H1 (cell line): ENCODE measurements around the gene SEMA6A. TPM values are rescaled to one million over a fixed set of nuclear protein-coding genes. Genes with fewer than 3 reads are reported as not detected.

Experiments used
- BCL11A ChIP-seq, 2 experiments: IDR thresholded peaks; one replicate each; pipeline ENCODE4 v1.6.1; 2011; ENCODE audit warnings: low read depth in 2 of 2, low read length in 2 of 2, mild to moderate bottlenecking in 2 of 2
- BRCA1 ChIP-seq: IDR thresholded peaks from 2 replicates; pipeline ENCODE4 v1.6.1; 2012; ENCODE audit warnings: low read depth, low read length, improper control_type of control experiment
- CBX8 ChIP-seq: fragments of 300-800, 300-1000 bp; sonication (generic); IDR thresholded peaks from 2 replicates; pipeline ENCODE4 v1.7.1; 2016; ENCODE audit warnings: low read depth, low read length, borderline replicate concordance
- CEBPB ChIP-seq: IDR thresholded peaks from 2 replicates; pipeline ENCODE4 v1.6.1; 2012; ENCODE audit warnings: low read depth, low read length
- CTBP2 ChIP-seq: IDR thresholded peaks from 2 replicates; pipeline ENCODE4 v1.7.0; 2011; ENCODE audit warnings: borderline replicate concordance, mild to moderate bottlenecking, moderate library complexity, mixed read lengths, low read length; ENCODE audit not compliant: insufficient read depth, insufficient read length
- EP300 ChIP-seq, 2 experiments: IDR thresholded peaks; 1 replicate in 1 of 2; 2 replicates in 1 of 2; pipeline ENCODE4 v1.6.1; 2011 to 2012; ENCODE audit warnings: low read depth in 2 of 2, low read length in 2 of 2, mild to moderate bottlenecking in 2 of 2, borderline replicate concordance in 1 of 2, inconsistent platforms in 1 of 2, moderate library complexity in 1 of 2
- JUN ChIP-seq: IDR thresholded peaks from 2 replicates; pipeline ENCODE4 v1.6.1; 2011; ENCODE audit warnings: low read depth, mild to moderate bottlenecking, improper control_type of control experiment, low read length
- JUND ChIP-seq: IDR thresholded peaks from 2 replicates; pipeline ENCODE4 v1.6.1; 2011; ENCODE audit warnings: mild to moderate bottlenecking, improper control_type of control experiment, low read length
- KDM1A ChIP-seq: fragments of 200-600, 300-600 bp; sonication (generic); IDR thresholded peaks from 2 replicates; pipeline ENCODE4 v1.7.1; 2016; ENCODE audit warnings: mild to moderate bottlenecking, low read length, borderline replicate concordance
- KDM4A ChIP-seq: IDR thresholded peaks from one replicate; pipeline ENCODE4 v1.7.1; 2012; ENCODE audit warnings: low read depth, mild to moderate bottlenecking, moderate library complexity, low read length, inconsistent platforms; ENCODE audit not compliant: severe bottlenecking
- KDM5A ChIP-seq: fragments of 200-600 bp; IDR thresholded peaks from 2 replicates; pipeline ENCODE4 v1.7.1; 2012; ENCODE audit warnings: mild to moderate bottlenecking, low read length, inconsistent platforms, mixed read lengths
- NANOG ChIP-seq: IDR thresholded peaks from 2 replicates; pipeline ENCODE4 v1.6.1; 2011; ENCODE audit warnings: low read length, low read depth, mild to moderate bottlenecking, inconsistent platforms; ENCODE audit not compliant: insufficient read depth, poor library complexity, severe bottlenecking
- NRF1 ChIP-seq: IDR thresholded peaks from 2 replicates; pipeline ENCODE4 v1.6.1; 2011; ENCODE audit warnings: mild to moderate bottlenecking, low read depth, low read length, improper control_type of control experiment
- POLR2AphosphoS5 ChIP-seq: IDR thresholded peaks from 2 replicates; pipeline ENCODE4 v1.6.1; 2011; ENCODE audit warnings: low read depth, low read length
- POU5F1 ChIP-seq: IDR thresholded peaks from 2 replicates; pipeline ENCODE4 v1.6.1; 2011; ENCODE audit warnings: low read depth, mild to moderate bottlenecking, low read length, moderate library complexity
- RBBP5 ChIP-seq: IDR thresholded peaks from 2 replicates; pipeline ENCODE4 v1.7.1; 2012; ENCODE audit warnings: low read depth, mild to moderate bottlenecking, inconsistent platforms, low read length, moderate library complexity, borderline replicate concordance
- RNF2 ChIP-seq: fragments of 200-900, 300-1000 bp; sonication (generic); IDR thresholded peaks from 2 replicates; pipeline ENCODE4 v1.7.1; 2016; ENCODE audit warnings: borderline replicate concordance, low read depth, mild to moderate bottlenecking, antibody characterized with exemption, low read length; ENCODE audit not compliant: poor library complexity, severe bottlenecking; ENCODE audit errors: missing control alignments
- SIRT6 ChIP-seq: IDR thresholded peaks from one replicate; pipeline ENCODE4 v1.7.1; 2012; ENCODE audit warnings: low read length, inconsistent platforms
- SIX5 ChIP-seq: IDR thresholded peaks from 2 replicates; pipeline ENCODE4 v1.6.1; 2011; ENCODE audit warnings: mild to moderate bottlenecking, low read depth, low read length
- SRF ChIP-seq: IDR thresholded peaks from 2 replicates; pipeline ENCODE4 v1.6.1; 2011; ENCODE audit warnings: mild to moderate bottlenecking, low read depth, low read length, moderate library complexity
- TBP ChIP-seq: IDR thresholded peaks from 2 replicates; pipeline ENCODE4 v1.6.1; 2011; ENCODE audit warnings: low read depth, low read length, improper control_type of control experiment
- TEAD4 ChIP-seq: IDR thresholded peaks from 2 replicates; pipeline ENCODE4 v1.6.1; 2012; ENCODE audit warnings: low read depth, low read length, inconsistent platforms, mixed read lengths
- ZNF274 ChIP-seq: IDR thresholded peaks from 2 replicates; pipeline ENCODE4 v1.7.0; 2012; ENCODE audit warnings: low read length, borderline replicate concordance; ENCODE audit errors: extremely low read depth
- polyA plus RNA-seq, 7 experiments: library from polyadenylated mRNA; depleted of rRNA in 3 of 7; stranded (reverse) in 5 of 7; unstranded in 2 of 7; fragments of >200 nt in 5 of 7; fragments of 200-250 nt in 2 of 7; gene quantifications; 1 replicate in 5 of 7; 2 replicates in 1 of 7; 4 replicates in 1 of 7; pipeline versions ENCODE4 v1.2.1 to v1.2.3, GENCODE V29; 2011 to 2013; ENCODE audit warnings: missing spikeins in 2 of 7, mixed read lengths in 2 of 7
- total RNA-seq: library from RNA; stranded (reverse); fragmentation: NEBNext Ultra II Directional; extraction: Animal tissue kit (Norgen Biotek cat#: 25700); gene quantifications from 2 replicates; pipeline ENCODE4 v1.2.1, GENCODE V29; 2021
- TF ChIP-seq, protein P1 (sequence below): IDR thresholded peaks from 2 replicates; pipeline ENCODE4 v1.6.1; 2011; ENCODE audit warnings: low read length, improper control_type of control experiment

SEMA6A gene
- total and polyA plus RNA-seq, 2 of the 8 experiments (the other 6 are each of a cell fraction or from before 2014, with no cell fraction given) = 78.3 to 277 TPM

DNA sequence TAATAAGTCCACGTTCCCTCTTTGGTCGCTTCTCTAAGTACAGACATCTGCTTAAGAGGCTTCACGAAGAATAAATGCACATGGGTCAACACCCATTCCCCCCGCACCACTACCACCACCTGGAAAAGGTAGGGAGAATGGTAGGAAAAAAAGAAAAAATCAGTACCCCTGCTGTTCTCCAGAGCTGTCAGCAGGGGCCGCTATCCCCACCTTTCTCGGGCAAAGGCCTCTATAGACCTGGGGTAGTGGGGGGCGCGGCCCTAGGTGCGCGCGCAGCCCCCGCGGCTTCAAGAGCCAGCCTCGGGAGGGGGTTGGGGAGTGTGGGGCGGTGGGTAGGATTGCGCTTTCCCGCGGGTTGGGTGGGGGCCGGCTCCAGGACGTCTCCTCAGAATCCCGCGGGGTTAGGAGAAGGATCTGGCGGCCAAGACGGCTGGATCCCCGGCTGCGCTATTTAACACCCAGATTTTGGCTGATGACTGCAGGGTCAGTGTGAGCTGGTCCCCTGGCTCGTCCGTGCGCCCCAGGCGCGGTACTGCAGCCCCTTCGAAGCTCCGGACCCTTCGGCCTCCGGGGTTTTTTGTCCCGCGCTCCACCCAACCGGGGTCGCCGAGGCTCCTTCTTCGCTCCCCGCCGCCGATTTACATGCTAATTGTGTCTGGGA lies 1.6 kb upstream of the SEMA6A start (continued):
- no peak for TF ChIP-seq BRCA1
- TF ChIP-seq POLR2AphosphoS5 = 0 out of 2 replicates have a peak, but pooled peaks have one; percentile 13
- TF ChIP-seq EP300 (IDR thresholded peaks at IDR 0.05; ENCODE audit: borderline replicate concordance in 1 of 2, low read depth in 2 of 2, low read length in 2 of 2) = no peak
- TF ChIP-seq KDM5A = no peak
- no peak for TF ChIP-seq TBP
- peak; percentile 29 for TF ChIP-seq KDM4A
- TF ChIP-seq KDM1A = no peak
- TF ChIP-seq TEAD4 = no peak
- no peak for TF ChIP-seq CEBPB
- no peak for TF ChIP-seq SIRT6
- no peak for TF ChIP-seq ZNF274
- no peak for TF ChIP-seq RBBP5
- TF ChIP-seq NANOG = peak; percentile 25
- TF ChIP-seq SRF = no peak
- TF ChIP-seq SIX5 = no peak
- no peak for TF ChIP-seq CTBP2
- TF ChIP-seq JUND = no peak
- no peak for TF ChIP-seq POU5F1
- TF ChIP-seq JUN = no peak
- TF ChIP-seq RNF2 = no peak
- no peak for TF ChIP-seq CBX8
- TF ChIP-seq, protein P1, sequence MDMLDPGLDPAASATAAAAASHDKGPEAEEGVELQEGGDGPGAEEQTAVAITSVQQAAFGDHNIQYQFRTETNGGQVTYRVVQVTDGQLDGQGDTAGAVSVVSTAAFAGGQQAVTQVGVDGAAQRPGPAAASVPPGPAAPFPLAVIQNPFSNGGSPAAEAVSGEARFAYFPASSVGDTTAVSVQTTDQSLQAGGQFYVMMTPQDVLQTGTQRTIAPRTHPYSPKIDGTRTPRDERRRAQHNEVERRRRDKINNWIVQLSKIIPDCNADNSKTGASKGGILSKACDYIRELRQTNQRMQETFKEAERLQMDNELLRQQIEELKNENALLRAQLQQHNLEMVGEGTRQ = no peak
- peak; percentile 27 for TF ChIP-seq NRF1
- no peak for TF ChIP-seq BCL11A (IDR thresholded peaks at IDR 0.05; ENCODE audit: low read depth in 2 of 2, low read length in 2 of 2)
